Measurements from ENCODE around the gene MAZ.

- TF ChIP-seq MYC (IDR thresholded peaks at IDR 0.05; ENCODE audit: low read depth, low read length) (no peak), CTCF (IDR thresholded peaks at IDR 0.05; ENCODE audit: extremely low read depth in 1 of 2, insufficient read depth in 1 of 2, low read depth in 1 of 2, low read length in 2 of 2) (no peak), FOS (IDR thresholded peaks at IDR 0.05; ENCODE audit: borderline replicate concordance, insufficient read depth, low read length) (no peak), EZH2 (IDR thresholded peaks at IDR 0.05; ENCODE audit: borderline replicate concordance, low read depth, low read length, severe bottlenecking) (no peak), POLR2A (IDR thresholded peaks at IDR 0.05; ENCODE audit: low read depth, low read length) (no peak), MAX (IDR thresholded peaks at IDR 0.05; ENCODE audit: insufficient read depth, insufficient read length) (no peak), GATA2 (IDR thresholded peaks at IDR 0.05; ENCODE audit: insufficient read depth, insufficient read length, low read depth, low read length) (no peak), JUN (IDR thresholded peaks at IDR 0.05; ENCODE audit: borderline replicate concordance, insufficient read depth, insufficient read length, low read depth) (no peak), POLR2AphosphoS5 (IDR thresholded peaks at IDR 0.05; ENCODE audit: insufficient read depth, low read depth, low read length) (no peak)
These were observed 28.6 kb upstream of the MAZ start, which contains the start of gene ZG16 for GRCh38 chr16:29777576-29778350.

Data from endothelial cell of umbilical vein (primary cell).